Measurements from ENCODE around the gene CHST12.
"Not testable (repeated sequence)": the region's sequence is repeated elsewhere in the genome, so short reads cannot be mapped to it uniquely, and the experiment has no call there.

The CHST12 gene

DNA sequence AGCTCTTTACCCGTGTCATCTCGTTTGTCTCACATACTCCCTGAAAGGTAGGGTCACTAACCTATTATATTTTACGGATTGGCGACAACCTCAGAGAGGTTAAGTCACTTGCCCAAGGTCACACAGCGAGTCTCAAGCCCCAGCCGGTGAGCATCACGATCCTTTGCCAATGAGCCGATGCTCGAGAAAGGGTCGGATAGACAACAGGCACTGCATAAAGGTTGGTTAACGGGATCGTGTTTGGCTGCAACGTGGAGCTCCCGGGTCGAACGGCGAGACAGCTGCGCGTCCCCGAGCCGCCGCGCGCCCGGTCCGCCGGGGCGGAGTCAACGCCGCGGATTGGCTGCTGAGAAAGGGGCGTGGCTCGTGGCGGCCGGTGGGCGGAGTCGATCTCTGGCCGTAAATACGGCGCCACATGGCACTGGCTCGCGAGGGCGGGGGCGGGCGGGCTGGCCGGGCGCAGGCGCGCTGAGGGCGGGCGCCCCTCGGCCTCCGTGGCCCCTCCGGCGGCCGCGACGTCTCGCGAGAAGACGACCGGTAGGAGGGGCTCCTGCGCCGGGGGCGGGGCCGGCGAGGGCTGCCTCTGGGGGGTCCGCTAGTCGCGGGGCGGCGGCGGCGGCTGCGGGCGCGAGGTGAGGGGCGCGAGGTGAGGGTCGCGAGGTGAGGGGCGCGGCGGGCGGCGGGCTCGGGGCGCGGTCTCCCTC is at the start of gene CHST12:
Gene CHST12 (plus strand): TSS at position 598 of the 704 bp plus-strand sequence. CDS start 29,029 bp downstream, outside the sequence.
- peak; percentile 96 for DNase-seq

DNA sequence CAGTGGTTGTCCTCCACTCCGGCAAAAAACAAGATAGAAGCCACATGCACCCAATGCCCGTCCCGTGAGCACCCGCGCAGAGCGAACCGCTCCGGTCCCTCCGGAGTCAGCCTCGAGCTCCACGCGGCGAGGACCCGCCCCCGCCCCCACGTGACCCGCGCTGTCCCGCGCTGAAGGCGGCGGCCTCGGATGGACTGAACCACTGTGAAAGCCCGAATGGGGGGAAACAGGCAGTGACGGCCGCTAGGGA is 49.5 kb upstream of the CHST12 start:
- DNase-seq: peak; percentile 93

DNA sequence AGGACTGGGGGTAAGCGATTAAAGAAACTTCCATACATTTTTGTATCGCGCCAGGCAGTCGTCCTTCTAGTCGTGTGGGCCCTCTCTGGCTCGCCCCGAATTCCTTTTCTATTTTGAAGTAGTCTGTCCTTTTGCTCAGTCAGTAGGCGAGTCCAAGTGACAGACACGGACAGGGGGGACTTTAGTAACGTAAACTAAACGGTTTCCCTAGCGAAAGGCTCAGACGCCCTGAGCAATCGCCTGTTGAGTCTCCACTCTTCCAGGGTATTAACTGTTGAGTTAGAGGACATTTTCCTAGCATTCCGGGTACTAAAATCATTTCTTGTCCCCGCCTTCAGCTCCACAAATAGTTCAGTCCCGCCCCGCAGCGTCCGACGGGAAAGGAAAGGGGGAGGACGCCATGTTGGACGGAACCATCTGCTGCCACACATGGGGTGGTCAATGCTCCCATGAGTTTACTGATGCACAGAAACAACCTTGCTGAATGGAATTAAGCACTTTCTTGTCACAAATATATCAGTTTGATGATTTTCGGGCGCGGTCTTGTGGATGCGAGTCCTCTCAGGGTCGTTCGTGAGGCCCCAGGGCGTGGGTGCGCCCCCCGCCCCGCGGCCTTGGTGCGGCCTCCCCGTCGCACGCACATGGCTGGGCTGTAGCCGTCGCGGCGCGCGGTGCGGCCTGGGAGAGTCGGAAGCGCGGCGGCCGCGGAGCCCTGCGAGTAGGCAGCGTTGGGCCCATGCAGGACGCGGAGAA is 49.0 kb upstream of the CHST12 start, which contains the start of gene EIF3B:
Gene EIF3B (plus strand): TSS at position 642 of the 753 bp plus-strand sequence. CDS start 95 bp downstream, at position 737.
- peak; percentile 97 for DNase-seq

DNA sequence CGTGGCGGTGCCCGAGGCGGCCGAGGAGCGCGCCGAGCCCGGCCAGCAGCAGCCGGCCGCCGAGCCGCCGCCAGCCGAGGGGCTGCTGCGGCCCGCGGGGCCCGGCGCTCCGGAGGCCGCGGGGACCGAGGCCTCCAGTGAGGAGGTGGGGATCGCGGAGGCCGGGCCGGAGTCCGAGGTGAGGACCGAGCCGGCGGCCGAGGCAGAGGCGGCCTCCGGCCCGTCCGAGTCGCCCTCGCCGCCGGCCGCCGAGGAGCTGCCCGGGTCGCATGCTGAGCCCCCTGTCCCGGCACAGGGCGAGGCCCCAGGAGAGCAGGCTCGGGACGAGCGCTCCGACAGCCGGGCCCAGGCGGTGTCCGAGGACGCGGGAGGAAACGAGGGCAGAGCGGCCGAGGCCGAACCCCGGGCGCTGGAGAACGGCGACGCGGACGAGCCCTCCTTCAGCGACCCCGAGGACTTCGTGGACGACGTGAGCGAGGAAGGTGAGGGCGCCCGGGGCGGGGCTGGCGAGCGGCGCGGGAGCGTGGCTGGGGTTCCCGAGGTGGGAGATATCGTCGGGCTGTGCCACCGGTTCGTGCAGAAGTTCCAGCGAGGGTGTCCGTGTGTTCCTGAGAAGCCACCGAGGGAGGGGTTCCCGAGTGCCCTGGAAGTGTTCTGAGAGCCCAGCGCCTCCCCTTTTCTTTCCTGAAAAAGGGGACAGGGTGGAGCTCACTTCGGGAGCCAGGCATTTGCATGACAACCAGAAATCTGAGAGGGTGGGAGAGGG is 48.3 kb upstream of the CHST12 start:
- peak; percentile 30 for DNase-seq

DNA sequence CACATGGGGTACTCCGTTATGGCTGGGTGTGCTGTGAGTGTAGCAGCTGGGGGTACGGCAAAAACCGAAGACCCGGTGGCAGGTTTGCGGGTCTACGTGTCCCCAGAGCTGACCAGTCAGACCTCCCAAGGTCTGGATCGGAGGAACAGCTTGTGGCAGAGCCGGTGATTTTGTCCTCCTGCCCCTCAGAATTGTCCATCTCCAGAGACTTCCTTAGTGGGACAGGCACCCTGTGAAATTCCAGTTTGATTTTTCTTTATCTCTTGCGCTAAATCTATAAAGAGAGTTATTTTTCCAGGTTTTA is 47.8 kb upstream of the CHST12 start:
- DNase-seq: no peak

DNA sequence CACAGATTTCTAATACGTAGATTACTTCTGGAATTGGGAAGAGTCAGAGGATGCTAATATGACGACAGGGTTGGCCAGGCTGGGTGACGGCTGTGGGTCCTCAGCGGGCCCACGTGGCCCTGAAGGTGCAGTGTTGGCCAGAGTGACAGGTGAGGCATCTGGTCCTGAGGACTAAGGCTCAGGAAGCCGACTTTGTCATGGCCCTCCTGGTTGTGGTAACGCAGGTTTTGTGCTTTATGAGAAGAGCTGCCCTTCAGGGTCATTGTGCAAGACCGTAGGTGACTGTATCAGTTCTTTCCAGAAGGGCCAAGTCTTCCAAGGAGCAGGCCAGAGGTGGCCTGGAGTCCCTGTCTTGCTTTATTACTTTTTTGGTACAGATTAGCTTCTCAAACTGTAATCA is 46.2 kb upstream of the CHST12 start:
- no peak for DNase-seq

DNA sequence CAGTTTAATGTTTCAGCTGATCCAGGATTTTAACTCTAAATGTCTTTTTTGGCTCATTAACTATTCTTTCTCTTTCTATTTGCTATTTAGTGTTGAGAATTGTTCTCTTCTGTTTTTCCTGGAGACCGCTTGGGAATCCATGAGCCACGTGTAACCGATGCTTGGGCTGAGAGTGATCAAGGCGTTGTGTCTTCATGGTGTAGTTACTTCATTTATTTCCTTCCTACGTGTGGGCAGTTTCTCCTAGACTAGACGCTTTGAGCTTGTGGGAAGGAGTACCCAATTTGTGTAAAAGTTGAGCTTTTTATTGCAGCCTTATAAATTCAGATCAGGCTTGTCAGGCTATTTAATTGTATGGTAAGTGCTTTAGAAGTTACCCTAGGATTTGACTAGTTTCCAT is 45.8 kb upstream of the CHST12 start:
- DNase-seq: no peak

DNA sequence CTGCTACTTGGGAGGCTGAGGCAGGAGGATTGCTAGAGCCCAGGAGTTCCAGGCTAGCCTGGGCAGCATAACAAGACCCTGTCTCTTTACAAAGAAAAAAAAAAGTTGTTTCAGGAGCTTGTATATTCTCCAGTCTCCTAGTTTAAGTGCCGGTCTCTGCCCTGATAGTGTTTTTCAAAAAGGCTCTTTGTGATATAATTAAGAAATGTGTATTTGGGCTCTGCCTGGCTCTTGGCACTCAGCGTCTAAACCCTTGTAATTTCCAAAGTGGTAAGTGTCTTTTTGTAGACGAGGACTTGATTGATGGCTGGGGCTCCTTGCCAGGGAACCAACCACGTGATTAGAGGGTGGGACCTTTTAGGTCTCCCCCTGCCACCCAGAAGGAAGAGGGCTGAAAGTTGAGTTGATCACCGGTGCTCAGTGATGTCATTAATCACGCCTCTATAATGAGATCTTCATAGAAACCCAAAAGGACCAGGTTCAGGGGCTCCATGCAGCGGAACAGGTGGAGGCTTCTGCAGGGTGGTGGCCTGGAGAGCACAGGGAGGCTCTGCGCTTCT is 44.4 kb upstream of the CHST12 start:
- DNase-seq: peak; percentile 54

DNA sequence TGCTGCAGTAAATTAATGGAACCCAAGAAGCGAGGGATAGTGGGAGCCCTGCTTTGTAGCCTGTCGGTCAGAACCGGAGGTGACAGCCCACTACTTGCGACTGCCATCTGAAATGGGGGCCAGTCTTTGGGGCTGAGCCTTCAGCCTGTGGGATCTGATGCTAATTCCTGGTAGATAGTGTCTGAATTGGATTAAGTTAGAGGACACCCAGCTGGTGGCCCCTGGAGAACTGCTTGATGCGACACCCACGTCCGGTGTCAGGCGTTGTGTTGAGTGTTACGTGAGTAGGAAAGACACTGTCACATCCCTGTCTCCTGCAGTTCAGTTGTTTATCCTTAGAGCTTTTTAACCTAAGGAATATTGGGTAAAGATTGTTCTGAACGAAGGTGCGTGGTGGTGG is 43.8 kb upstream of the CHST12 start:
- DNase-seq: no peak

DNA sequence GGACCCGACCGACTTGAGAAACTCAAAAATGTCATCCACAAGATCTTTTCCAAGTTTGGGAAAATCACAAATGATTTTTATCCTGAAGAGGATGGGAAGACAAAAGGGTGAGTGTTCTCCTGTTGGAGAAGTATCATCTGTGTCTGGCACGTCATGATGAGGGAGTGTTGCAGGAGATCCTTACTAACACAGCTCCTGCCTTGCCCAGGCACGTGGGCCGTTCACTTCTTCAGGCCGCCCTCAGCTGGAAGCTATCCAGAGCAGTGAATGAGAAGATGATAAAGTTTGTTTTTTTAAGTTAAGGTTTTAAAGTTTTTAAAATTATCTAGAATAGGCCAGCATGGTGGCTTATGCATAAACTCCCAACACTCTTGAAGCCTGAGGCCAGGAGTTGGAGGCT is 42.6 kb upstream of the CHST12 start:
- DNase-seq: peak; percentile 45

DNA sequence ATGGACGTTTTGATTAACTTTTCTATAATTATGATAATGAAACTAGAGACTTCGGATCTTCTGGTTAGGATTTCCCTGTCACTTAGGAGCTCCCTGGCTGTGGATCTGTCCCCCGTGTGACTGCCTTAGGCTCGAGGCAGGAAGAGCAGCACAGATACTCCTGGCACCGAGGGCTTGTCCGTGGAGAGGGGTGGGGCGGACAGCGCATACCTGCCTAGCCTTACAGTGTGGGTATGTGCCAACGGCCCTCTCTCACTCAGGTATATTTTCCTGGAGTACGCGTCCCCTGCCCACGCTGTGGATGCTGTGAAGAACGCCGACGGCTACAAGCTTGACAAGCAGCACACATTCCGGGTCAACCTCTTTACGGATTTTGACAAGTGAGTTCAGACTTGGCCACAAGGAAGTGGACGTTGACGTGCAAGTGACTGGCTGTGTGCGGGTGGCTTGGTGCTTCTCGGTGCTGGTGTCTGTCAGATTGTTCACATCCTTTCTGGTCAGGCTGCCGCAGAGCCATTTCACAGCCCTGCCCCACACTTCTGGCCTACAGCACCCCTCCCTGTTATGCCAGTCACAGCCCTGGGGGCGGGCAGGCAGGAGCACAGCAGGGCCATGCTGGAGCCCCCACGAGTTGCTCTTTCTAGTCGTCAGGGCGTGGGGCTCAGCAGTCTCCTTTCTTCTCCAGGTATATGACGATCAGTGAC is 40.9 kb upstream of the CHST12 start:
- DNase-seq: no peak

DNA sequence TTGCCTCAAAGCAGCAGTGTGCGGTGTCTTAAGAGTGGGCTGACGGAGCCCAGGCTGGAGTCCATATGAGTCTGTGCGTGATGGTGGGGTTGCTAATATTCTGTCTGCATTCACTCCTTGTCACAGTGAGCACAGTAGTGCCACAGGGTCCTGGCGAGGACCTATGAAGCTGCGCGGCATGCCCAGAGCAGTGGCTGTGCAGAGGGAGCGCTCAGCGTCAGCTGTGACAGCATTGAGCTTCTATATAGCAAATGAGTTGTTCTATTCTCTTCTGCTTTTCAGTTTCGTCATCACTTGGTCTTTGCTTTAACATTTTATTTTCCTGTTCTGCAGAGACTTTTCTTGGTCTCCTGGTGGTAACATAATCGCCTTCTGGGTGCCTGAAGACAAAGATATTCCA is 34.3 kb upstream of the CHST12 start:
- no peak for DNase-seq

DNA sequence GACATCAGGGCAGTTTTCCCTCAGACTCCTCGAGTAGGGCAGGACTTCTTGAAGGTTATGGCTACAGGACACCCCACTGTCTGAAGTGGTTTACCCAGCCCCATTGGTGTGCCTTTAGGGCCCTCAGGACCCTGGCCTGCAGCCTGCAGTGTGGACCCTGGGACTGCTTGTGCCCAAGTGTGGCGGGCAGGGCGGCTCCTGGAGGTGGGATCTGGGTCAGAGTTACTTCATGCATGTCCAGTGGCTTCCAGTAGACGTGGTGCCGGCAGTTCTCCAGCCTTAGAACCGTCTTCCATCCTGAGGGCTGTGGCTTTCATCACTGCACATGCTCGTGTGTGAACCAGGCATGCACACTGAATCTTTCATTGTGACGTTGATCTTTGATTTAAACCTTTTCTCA is 32.1 kb upstream of the CHST12 start:
- DNase-seq: no peak

DNA sequence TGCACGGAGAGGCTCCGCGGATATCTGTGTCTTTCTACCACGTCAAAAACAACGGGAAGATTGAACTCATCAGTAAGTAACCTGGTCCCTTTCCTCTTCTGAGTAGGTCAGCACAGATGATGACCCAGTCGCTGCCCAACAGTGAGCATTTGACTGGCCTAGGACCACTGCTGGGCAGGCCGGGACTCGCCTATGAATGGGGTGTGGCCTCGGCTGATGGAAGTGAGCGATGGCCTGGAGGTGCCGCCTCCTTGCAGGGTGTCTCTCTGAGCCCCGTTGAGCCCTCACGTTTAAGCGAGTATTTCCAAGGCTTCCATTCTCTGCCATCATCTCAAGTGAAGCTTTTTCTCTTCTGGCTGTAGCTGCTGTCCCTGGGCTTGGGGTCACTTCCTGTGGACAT is 30.7 kb upstream of the CHST12 start:
- no peak for DNase-seq

DNA sequence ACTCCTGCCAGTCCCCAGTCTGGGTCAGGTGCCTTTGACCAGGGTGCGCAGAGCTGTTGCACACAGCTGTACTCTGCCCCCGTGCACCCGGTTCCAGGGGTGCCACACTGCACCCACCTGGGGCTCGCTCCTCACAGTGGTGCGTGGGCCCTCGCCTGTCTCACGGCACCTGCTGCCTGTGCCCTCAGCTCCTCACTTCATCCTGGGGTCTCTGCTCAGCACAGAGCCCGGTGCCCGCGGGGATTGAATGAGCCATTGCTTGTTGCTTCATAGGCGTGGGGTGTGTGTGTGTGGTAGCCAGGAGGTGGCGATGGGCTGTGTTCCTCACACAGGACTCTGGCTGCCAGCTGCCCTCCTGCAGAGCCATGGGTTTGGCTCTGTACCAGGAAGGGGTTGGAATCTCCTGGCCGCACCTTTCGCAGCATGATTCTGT is 30.3 kb upstream of the CHST12 start:
- no peak for DNase-seq

DNA sequence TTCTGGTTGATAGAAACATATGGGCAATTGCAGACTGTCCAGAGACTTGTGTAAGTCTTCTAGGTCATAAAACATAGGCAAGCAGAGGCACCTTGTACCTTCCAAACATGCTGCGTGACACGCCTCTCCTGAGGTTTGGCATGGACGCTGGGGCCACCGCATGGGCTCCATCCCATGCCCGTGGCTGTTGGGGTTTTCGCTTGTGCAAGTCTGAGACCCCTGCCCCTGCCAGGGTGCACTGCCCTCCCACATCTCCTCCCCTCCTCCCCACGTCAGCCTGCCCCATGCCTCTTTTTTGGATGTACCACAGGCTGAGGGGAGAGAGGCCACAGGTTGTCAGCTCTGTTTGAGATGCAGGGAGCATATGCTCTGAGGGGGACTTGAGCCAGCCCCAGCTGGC is 29.8 kb upstream of the CHST12 start:
- no peak for DNase-seq

DNA sequence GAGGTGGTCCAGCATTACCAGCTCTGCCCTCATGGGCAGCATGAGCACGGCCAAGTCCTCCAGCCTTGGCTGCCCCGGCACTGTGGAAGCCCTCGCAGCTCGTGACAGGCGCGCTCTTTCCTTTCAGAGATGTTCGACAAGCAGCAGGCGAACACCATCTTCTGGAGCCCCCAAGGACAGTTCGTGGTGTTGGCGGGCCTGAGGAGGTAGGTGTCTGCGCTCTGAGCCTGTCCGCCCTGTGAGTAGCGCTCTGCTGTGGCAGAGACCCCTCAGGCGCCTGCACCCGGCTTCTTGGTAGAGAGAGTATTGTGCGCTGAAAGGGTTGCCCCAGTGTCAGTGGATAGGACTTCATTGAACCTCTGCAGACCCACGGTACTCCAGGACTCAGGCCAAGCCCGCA is 29.0 kb upstream of the CHST12 start:
- no peak for DNase-seq

DNA sequence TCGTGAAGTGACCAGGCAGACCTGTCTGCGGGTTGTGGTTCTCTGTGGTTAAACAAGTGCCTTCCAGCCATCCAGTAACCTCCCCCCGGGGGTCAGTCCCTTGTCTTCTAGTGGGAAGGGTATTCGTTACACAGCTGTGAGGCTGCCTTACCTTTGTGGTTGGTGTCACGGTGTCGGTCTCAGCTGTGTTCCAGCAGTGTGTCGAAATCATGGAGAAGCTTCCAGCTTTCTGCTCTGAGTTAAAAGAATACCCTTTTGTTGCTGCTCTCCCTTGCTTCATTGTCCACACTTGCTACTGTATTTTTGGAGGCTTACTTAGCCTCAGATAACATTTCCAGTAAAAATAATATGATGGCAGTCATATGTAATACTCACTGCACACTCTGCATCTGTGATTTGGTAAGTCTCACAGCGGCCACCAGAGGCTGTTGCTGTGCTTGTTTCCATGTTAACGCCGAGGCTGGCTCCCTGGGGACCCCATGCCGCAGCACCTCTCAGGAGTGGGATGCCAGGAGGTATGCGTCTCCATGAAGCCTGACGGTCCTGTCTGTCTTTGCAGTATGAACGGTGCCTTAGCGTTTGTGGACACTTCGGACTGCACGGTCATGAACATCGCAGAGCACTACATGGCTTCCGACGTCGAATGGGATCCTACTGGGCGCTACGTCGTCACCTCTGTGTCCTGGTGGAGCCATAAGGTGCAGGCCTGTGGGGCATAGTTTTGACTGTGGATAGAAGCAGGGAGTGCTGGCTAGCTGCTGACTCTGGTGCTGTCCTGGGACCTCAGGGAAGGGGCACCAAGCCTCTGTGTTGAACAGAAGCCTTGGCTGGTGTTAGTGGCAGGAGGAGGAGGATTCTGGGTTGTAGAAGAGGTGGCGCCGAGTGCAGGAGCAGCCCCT is 28.3 kb upstream of the CHST12 start:
- DNase-seq: no peak

DNA sequence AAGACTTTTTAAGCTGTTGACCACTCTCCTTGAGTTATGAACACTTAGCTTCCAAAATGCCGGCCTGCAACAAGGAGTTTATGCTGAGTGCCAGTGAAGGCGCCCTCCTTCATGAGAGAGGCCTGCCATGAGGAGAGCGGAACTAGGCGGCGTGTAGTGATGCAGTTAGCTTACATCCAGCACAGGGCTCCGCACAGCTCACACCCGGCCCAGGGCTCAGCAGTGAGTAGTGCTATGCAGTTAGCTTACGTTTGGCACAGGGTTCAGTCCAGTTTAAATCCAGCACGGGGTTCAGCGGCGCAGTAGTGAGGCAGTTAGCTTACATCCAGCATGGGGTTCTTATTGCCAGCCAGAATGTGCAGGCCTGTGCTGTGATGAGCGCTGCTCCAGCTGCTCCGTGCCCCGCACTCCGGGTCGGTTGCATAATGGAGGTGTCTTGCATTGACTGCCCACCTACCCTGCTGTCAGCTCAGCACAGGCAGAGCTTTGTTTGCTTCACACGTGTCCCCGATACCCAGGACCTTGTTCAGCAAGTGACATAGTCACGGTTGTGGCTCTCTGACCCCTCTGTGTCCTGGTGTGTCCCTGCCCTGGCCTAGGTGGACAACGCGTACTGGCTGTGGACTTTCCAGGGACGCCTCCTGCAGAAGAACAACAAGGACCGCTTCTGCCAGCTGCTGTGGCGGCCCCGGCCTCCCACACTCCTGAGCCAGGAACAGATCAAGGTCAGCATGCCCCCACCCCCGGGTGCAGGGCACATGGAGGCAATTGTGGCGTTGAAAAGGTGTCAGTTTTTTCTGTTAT is 26.9 kb upstream of the CHST12 start:
- DNase-seq: no peak

DNA sequence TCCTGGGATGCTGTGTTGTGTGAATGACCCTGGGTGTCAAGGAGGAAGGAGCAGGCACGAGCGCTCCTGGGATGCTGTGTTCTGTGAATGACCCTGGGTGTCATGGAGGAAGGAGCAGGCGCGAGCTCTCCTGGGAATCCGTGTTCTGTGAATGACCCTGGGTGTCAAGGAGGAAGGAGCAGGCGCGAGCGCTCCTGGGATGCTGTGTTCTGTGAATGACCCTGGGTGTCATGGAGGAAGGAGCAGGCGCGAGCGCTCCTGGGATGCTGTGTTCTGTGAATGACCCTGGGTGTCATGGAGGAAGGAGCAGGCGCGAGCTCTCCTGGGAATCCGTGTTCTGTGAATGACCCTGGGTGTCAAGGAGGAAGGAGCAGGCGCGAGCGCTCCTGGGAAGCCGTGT is 25.9 kb upstream of the CHST12 start:
- not testable (repeated sequence) for DNase-seq

DNA sequence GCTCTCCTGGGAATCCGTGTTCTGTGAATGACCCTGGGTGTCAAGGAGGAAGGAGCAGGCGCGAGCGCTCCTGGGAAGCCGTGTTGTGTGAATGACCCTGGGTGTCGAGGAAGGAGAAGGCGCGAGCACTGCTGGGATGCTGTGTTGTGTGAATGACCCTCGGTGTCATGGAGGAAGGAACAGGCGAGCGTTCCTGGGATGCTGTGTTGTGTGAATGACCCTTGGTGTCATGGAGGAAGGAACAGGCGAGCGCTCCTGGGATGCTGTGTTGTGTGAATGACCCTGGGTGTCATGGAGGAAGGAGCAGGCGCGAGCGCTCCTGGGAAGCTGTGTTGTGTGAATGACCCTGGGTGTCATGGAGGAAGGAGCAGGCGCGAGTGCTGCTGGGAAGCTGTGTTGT is 25.3 kb upstream of the CHST12 start:
- DNase-seq: not testable (repeated sequence)
